Prostate gland (tissue), 2 donors: ENCODE data around the gene GRK3.

ENCODE experiments used
- POLR2A ChIP-seq: fragments of 450-650 bp; IDR thresholded peaks from one replicate; pipeline ENCODE4 v1.6.1; 2016; ENCODE audit warnings: antibody characterized with exemption, mild to moderate bottlenecking
- TF ChIP-seq, protein P1 (sequence below), 4 experiments: fragments of 200-600 bp in 2 of 4; fragments of 450-650 bp in 2 of 4; sonication (generic) in 2 of 4; IDR thresholded peaks; 1 replicate in 3 of 4; 2 replicates in 1 of 4; pipeline ENCODE4 v1.5.1; 2016 to 2019; ENCODE audit warnings: antibody characterized with exemption in 4 of 4, mild to moderate bottlenecking in 2 of 4, moderate library complexity in 2 of 4

- no peak for TF ChIP-seq POLR2A
- TF ChIP-seq, protein P1, sequence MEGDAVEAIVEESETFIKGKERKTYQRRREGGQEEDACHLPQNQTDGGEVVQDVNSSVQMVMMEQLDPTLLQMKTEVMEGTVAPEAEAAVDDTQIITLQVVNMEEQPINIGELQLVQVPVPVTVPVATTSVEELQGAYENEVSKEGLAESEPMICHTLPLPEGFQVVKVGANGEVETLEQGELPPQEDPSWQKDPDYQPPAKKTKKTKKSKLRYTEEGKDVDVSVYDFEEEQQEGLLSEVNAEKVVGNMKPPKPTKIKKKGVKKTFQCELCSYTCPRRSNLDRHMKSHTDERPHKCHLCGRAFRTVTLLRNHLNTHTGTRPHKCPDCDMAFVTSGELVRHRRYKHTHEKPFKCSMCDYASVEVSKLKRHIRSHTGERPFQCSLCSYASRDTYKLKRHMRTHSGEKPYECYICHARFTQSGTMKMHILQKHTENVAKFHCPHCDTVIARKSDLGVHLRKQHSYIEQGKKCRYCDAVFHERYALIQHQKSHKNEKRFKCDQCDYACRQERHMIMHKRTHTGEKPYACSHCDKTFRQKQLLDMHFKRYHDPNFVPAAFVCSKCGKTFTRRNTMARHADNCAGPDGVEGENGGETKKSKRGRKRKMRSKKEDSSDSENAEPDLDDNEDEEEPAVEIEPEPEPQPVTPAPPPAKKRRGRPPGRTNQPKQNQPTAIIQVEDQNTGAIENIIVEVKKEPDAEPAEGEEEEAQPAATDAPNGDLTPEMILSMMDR (IDR thresholded peaks at IDR 0.05): no peak
Observed at GRCh38 chr22:25712661-25713400, 148.4 kb downstream of the GRK3 start.
